Transverse colon (tissue), 4 donors: ENCODE results near the gene MYZAP. TPM values are rescaled to one million over a fixed set of nuclear protein-coding genes. Genes with fewer than 3 reads are reported as not detected.

Experiments
- DNase-seq: peaks from one replicate; pipeline ENCODE4 v3.0.0-alpha.2; 2019
- H3K27ac ChIP-seq, 4 donors: fragments of 200-600 bp; sonication (generic); 2 replicates each; pipeline ENCODE4 v1.5.1; 2016 to 2018; ENCODE audit warnings: inconsistent platforms in 4 of 4
- H3K27me3 ChIP-seq: fragments of 200-600 bp; sonication (generic); 2 replicates; pipeline ENCODE4 v1.5.1; 2017; ENCODE audit warnings: inconsistent platforms
- H3K36me3 ChIP-seq, 4 donors: fragments of 200-600 bp; sonication (generic); 2 replicates each; pipeline ENCODE4 v1.5.1; 2017 to 2019; ENCODE audit warnings: inconsistent platforms in 4 of 4
- H3K4me1 ChIP-seq, 4 donors: fragments of 200-600 bp; sonication (generic); 2 replicates each; pipeline ENCODE4 v1.5.1; 2017 to 2020; ENCODE audit warnings: inconsistent platforms in 4 of 4
- H3K4me3 ChIP-seq, 4 donors: fragments of 200-600 bp; sonication (generic); 1 replicate in 1 of 4; 2 replicates in 3 of 4; pipeline versions ENCODE4 v1.5.1 to v1.6.1; 2017 to 2019; ENCODE audit warnings: inconsistent platforms in 4 of 4
- H3K9me3 ChIP-seq, 2 donors: fragments of 200-600 bp; sonication (generic); 2 replicates each; pipeline ENCODE4 v1.5.1; 2017 to 2019; ENCODE audit warnings: inconsistent platforms in 2 of 2
- CTCF ChIP-seq, 5 experiments: fragments of 200-600 bp in 3 of 5; fragments of 450-650 bp in 2 of 5; sonication (generic) in 3 of 5; IDR thresholded peaks; 1 replicate in 2 of 5; 2 replicates in 3 of 5; pipeline ENCODE4 v1.5.1; 2016 to 2017; ENCODE audit warnings: antibody characterized with exemption in 5 of 5, inconsistent platforms in 3 of 5, mild to moderate bottlenecking in 2 of 5, moderate library complexity in 1 of 5
- EP300 ChIP-seq: sonication (generic); formaldehyde crosslinking; IDR thresholded peaks from one replicate; pipeline ENCODE4 v1.6.1; 2017; ENCODE audit warnings: antibody characterized with exemption, low read depth
- POLR2A ChIP-seq: fragments of 450-650 bp; IDR thresholded peaks from one replicate; pipeline ENCODE4 v1.6.1; 2016; ENCODE audit warnings: antibody characterized with exemption, mild to moderate bottlenecking, moderate library complexity
- POLR2AphosphoS5 ChIP-seq, 3 donors: sonication (generic); formaldehyde crosslinking; IDR thresholded peaks; one replicate each; pipeline ENCODE4 v1.6.1; 2016; ENCODE audit warnings: antibody characterized with exemption in 3 of 3
- WGBS, 2 donors: methylation state at CpG; one replicate each; pipeline ENCODE4 v1.1.5; 2018; ENCODE audit warnings: low coverage in 1 of 2; 5-methylcytosine and 5-hydroxymethylcytosine counted together
- in situ Hi-C, 4 donors: fragments of 200-750 bp; cut with MboI; loops; one replicate each; pipeline versions ENCODE4 v1.15.0 to v1.15.1; 2017; ENCODE audit warnings: low sequenced_read_pairs in 3 of 4, low pct_ligation_motif_present in 1 of 4, low pct_unique_long_range_greater_than_20kb in 1 of 4
- intact Hi-C: fragments of 100-400 bp; cut with DNase I; formaldehyde crosslinking; loops from one replicate; pipeline ENCODE4 v1.15.1; 2023; ENCODE audit warnings: low total_unique reads
- total RNA-seq, 4 donors: library from RNA; depleted of rRNA; stranded (reverse); fragments of >200 nt; gene quantifications; one replicate each; pipeline ENCODE4 v1.1.0, GENCODE V29; 2016

MYZAP gene
- total RNA-seq, 4 donors from 2014 or later: 1.00 to 24.3 (median 10.7) TPM

GRCh38 chr15:57618325-57618724 lies 26.6 kb downstream of the MYZAP start:
- intact Hi-C loops: no loop called here
- no peak for TF ChIP-seq POLR2AphosphoS5 (IDR thresholded peaks at IDR 0.05)
- H3K27ac ChIP-seq: no peak overlapping the region
- H3K4me3 ChIP-seq: no peak overlapping the region
- no peaks in the 10 kb centered on the region for H3K9me3 ChIP-seq
- no peak for DNase-seq
- in situ Hi-C loops: loop anchor here in 1 of 4 donors (10.0 kb wide), 1 partner anchor 54 kb away; no protein-coding TSS in a partner anchor
- H3K36me3 ChIP-seq: peaks cover 0 to 6% (median 0%) of the 10 kb centered on the region in 4 donors
- H3K4me1 ChIP-seq: peaks cover 0 to 28% (median 0%) of the 10 kb centered on the region in 4 donors
- WGBS, 2 donors: 82% methylated on average over 1 of the region's 1 CpG; no CpG with 5 or more reads in 1 of the 2 donors
- no peaks in the 10 kb centered on the region for H3K27me3 ChIP-seq

GRCh38 chr15:57619746-57620145 lies 28.0 kb downstream of the MYZAP start:
- intact Hi-C loops: no loop called here
- Histone ChIP-seq H3K27me3 (no peaks in the 10 kb centered on the region), H3K4me1 (peaks cover 0 to 19% (median 0%) of the 10 kb centered on the region in 4 donors), H3K36me3 (peaks cover 0 to 6% (median 0%) of the 10 kb centered on the region in 4 donors), H3K4me3 (no peak overlapping the region), H3K9me3 (no peaks in the 10 kb centered on the region), H3K27ac (peak overlapping the region in 1 of 4 donors; percentile 40)
- 66 to 69% methylated on average over 2 to 3 of the region's 3 CpGs for WGBS, 2 donors
- in situ Hi-C loops: loop anchor here in 1 of 4 donors (10.0 kb wide), 1 partner anchor 55 kb away; no protein-coding TSS in a partner anchor
- TF ChIP-seq EP300 (no peak), POLR2A (no peak), POLR2AphosphoS5 (IDR thresholded peaks at IDR 0.05) (no peak), CTCF (IDR thresholded peaks at IDR 0.05) (no peak)
- DNase-seq: peak; percentile 28

- DNase-seq: no peak
- Histone ChIP-seq H3K9me3 (no peaks in the 10 kb centered on the region), H3K36me3 (peaks cover 0 to 6% (median 0%) of the 10 kb centered on the region in 4 donors), H3K4me1 (peaks cover 0 to 8% (median 0%) of the 10 kb centered on the region in 4 donors), H3K27me3 (no peaks in the 10 kb centered on the region), H3K4me3 (no peak overlapping the region), H3K27ac (no peak overlapping the region)
- intact Hi-C loops (no loop called here), in situ Hi-C loops (loop anchor here in 1 of 4 donors (25.0 kb wide), 1 partner anchor 438 kb away; the partner anchor contains the start of gene ALDH1A2)
- TF ChIP-seq CTCF (IDR thresholded peaks at IDR 0.05) (no peak), POLR2AphosphoS5 (IDR thresholded peaks at IDR 0.05) (no peak), EP300 (no peak), POLR2A (no peak)
- 91 to 100% methylated on average over 1 to 4 of the region's 4 CpGs for WGBS, 2 donors
Observed at GRCh38 chr15:57624730-57625129, 33.0 kb downstream of the MYZAP start.

GRCh38 chr15:57625703-57626448 lies 34.2 kb downstream of the MYZAP start:
- H3K36me3 ChIP-seq: peaks cover 0 to 6% (median 3%) of the 10 kb centered on the region in 4 donors
- in situ Hi-C loops: loop anchor here in 1 of 4 donors (25.0 kb wide), 1 partner anchor 436 kb away; the partner anchor contains the start of gene ALDH1A2
- DNase-seq: no peak

More at GRCh38 chr15:57625703-57626448, 34.2 kb downstream of the MYZAP start:
- TF ChIP-seq POLR2A (no peak), CTCF (IDR thresholded peaks at IDR 0.05) (no peak), POLR2AphosphoS5 (IDR thresholded peaks at IDR 0.05) (no peak), EP300 (no peak)
- no peak overlapping the region for H3K4me3 ChIP-seq
- WGBS, 2 donors: 62 to 73% methylated on average over 5 to 10 of the region's 10 CpGs
- no peaks in the 10 kb centered on the region for H3K27me3 ChIP-seq
- peaks cover 0 to 4% (median 0%) of the 10 kb centered on the region in 4 donors for H3K4me1 ChIP-seq
- intact Hi-C loops: no loop called here
- H3K27ac ChIP-seq: no peak overlapping the region
- no peaks in the 10 kb centered on the region for H3K9me3 ChIP-seq
